ENCODE data around the gene ANKRD44.

Gene ANKRD44

DNA sequence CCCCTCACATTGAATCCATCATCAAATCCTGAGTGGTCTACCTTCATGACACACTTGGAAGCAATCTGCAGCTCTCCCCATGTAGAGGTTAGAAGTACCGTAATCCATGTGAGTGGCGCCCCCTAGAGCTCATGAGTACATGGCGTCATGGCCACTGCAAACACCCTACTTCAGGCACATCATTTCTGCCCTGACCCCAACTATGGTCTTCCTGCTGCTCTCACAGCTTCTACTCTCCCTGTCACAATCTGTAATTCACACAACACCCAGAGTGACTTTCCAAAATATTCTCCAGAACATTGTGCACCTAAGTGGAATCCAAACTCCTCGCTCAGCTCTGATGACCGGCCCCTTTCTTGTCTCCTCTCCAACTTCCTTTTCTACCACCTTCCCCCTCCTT lies 141.9 kb downstream of the ANKRD44 start:
- DNase-seq = no peak

DNA sequence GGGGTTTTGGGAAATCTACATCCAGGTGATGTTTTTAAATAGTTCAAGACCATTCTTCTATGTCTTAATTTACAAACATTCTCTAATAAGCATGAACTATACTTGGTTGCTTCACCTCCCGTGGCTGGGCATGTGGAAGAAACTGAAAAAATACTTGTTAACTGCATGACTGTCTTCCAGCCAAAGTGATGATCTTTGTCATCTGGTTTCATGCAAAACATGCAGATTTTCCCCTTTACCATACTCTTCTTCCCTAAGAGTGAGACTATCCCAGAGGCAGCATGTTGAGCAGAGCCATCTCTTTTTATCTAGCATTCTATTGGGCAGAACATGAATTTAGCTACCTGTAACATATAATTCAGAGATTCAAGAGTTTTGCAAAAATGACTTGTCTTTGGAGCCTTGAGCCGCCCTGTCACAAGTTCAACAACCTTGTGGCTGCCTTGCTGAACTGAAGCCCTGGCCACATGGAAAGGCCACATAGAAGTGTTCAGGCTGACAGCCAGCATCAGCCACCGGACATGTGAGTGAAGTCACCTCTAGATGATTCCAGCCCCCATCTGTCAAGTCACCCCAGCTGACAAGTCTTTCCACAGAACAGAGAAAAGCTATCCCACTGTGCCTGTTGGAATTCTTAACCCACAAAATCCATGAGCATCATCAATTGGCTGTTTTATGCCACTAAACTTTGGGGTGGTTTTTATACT lies 142.8 kb downstream of the ANKRD44 start:
- no peak for DNase-seq

DNA sequence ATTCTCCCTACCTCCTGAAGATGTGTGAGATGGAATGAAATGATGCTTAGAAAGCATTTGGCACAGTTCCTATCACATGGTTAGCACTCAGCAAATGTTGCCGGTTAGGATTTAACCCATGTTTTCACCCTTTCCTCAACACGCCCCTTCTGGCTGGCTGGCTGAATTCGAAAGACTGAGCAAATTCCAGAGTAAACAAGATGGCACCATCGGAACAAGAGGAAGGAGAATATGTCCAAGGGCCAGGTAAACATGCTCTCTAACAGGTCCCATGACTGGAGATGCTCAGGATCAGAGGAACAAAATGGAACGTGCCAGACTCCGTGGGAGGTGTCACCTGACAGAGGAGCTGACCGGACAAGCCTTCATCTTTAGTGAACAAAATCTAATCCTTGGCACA lies 145.6 kb downstream of the ANKRD44 start:
- DNase-seq = no peak

DNA sequence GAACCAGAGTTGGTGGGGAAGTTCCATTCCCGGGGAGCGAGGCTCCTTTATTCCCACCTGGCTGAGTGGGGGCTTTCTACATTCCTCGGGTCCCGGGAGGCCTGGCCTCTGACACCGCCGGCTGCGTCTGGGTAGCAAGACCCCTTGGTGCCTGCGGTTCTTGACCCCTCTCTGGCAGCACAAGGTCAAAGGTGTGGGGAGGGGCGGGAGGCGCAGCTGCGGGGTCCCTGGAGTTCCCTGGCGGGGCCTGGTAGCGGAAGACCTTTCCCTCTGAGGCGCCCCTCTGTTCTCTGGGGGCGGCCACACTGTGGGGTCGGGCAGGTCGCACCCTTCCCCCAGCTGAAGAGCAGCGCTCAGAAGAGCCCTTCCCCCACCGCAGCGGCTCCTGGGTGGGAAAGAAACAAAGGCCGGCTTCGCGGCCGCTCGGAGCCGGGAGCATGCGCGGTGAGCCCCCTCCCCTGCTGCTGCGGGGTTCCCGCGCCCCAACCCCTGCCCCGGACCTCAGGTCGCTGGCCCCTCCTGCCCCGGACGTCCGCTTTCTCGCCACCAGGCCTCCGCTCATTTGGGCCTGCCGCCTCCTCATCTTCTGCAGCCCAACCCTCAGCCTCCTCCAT lies 146.3 kb downstream of the ANKRD44 start:
- DNase-seq = no peak

DNA sequence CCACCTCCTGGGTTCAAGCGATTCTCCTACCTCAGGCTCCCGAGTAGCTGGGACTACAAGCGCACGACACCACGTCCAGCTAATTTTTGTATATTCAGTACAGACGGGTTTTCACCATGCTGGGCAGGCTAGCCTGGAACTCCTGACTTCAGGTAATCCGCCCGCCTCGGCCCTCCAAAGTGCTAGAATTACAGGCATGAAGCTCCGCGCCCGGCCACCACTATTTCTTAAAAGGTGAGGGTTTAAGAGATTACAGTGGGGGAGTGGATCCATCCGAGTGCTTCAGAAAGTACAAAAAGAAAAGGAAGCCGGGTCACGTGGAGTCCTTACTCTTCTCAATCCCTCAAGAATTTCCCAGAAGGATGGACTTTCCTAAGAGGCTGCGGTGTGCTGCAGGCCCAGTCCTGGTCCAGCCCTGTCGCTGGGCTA lies 146.9 kb downstream of the ANKRD44 start:
- no peak for DNase-seq

DNA sequence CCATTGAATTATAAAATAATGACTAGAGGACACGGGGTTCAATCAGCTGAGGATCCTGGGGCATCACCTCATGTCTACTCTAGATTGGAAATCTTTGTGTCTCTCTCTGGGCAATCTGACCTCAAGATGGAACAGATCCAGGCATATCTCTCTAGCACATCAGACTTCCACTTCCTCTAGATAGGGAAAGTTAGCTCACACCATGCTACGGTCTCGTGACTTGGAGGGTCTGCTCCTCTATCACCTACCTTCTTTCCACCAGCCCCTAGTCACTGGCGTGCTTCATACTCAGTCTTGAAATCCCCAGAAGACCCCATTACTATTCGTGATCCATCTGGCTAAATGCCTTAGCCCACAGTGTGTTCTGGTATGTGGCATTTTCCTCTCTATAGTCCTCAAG lies 148.8 kb downstream of the ANKRD44 start:
- no peak for DNase-seq

DNA sequence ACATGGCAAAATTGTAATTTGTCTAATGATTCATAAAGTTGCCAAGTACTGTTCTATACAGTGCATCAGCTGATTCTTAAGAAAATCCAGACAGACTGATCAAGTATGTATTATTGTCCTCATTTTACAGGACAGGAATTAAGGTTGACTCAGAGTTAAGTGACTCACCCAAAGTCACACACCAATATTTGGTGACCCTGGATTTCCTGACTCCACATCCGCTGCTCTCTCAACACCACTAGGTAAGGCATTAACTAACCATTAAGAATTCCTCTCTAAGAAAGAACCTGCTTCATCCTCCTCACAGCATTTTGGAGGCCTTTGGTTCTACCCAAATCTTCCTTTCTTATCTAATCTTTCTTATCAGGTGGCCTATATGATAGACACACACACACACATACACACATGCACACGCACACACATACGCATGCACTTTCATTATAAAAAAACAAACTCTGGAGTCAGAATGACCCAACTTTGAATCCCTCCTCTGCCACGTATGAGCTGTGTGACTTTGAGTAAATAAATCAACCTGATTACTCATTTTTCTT lies 150.8 kb downstream of the ANKRD44 start:
- no peak for DNase-seq

DNA sequence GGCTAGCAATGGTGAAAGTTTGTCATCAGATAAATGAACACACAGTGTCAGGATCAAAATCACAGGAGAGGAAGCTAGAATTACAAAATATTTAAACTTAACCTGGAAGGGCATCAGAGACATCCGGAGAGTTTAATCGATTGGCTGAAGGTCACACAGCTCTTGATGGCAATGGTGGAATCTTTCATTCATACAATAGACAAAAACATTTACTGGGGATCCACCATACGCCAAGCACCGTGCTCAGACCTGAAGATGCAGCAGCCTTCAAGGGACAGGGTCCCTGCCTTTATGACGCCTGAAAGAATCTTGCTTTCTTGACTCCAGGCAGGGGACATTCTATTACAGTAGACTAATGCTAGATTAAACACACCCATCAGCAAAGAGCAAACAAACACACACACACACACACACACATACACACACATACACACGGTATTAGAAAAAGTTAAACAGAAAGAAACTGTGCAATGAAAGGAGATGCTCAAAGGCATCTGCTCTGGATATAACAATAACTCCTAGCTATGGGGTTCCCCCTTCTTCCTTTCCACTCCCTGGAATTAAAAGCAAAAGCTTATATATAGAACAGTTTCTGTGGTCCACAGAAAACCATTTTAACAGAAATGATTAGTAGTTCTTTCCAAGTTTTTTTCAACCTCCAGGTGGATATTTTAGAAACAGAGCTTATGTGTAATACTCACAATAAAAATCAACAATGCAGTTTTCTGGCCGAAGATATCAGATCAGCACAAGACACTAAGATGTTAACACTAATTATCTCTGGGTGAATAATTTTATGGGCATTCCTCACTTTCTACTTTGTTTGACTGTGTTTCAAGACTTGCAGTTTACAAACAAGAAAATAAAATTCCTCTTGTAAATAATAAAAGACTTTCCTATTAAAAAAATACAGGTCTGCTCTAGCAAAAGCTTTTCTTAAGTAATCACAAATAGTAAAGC lies 151.7 kb downstream of the ANKRD44 start:
- no peak for DNase-seq

DNA sequence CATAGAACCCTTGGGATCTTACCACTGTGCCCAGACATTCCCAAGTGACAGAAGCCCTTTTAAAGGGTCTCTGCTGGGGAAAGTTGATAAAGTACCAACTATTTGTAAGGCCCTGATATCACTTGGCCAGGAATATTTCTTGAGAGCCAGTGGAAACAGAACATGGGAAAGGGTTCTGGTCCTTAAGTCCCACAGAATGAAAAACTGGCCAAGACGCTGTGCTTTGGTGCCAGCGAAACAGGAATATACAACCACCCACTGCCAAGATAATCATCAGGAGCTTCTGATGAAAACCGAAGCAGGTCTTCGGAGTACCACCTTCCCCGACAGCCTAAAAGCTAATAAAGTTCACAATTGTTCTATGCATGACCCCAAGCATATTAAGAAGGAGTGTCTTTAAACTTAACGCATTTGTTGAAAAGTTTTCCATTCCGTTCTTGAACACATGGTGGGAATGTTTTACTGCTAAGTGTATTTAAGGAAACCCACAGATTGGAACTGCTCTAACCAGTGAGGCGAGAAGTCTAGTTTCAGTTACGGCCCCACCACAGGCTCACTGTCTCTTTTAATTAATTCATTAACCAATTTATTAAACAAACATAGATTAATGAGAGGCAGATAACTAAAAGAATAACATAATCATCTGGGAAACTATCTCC lies 152.6 kb downstream of the ANKRD44 start:
- DNase-seq = no peak

DNA sequence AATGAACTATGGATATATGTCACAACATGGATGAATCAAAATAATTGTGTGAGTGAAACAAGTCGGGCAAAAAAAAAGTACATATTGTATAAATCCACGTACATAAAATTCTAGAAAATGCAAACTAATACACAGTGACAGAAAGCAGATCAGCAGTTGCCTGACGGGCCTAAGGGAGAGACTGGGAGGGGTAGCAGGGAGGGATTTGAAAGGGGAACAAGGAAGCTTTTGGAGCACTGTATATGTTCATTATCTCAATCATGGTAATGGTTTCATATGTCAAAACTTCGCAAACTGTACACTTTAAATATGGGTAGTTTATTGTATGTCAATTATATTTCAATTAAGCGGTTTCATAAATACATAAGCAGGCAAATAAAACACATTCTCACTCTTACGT lies 153.8 kb downstream of the ANKRD44 start:
- no peak for DNase-seq

DNA sequence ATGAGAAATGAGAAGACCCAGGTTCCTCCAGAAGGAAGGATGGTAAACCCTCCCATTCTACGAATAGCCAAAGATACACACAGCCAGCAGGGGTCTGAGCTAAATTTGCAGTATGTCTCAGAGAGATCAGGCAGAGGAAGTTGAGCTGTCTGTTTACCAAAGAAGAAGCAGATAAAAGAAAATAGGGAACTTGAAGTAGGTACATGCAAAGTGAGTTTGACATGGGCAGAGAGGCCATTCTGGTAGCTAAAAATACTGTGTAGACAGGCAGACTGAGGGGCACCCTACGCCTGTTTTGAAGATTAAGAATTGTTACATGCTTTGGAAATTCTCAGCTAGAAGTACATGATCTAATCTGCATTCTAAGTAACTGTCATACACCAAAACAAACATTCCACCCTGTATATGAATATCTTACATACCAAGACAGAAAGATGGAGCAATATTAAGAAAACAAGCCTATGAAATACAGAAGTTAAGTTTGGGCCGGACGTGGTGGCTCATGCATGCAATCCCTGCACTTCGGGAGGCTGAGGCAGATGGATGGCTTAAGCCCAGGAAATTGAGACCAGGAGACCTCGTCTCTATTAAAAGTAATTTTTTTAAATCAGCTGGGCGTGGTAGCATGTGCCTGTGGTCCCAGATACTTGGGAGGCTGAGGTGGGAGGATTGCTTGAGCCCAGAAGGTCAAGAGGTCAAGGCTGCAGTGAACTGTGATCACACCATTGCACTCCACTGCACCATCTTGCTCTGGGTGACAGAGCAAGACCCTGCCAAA lies 157.9 kb downstream of the ANKRD44 start:
- DNase-seq = no peak

DNA sequence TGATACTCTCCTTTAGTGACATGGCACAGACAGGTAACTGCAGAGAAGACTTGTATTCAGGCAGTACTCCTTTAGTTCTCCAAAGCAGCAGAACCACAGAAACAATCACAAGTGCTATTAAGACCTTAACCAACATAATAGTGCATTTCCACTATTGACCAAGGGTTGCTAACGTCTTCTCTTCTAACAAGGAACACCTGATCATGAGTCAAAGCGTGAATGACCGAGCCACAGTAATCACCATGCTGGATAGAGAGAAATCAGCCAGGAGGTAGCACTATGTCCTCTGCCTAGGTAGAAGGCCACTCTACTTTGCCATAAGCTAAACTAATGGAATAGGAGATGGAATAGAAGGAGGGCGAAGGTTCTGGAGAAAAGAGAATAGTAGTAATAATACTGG lies 161.0 kb downstream of the ANKRD44 start:
- no peak for DNase-seq

DNA sequence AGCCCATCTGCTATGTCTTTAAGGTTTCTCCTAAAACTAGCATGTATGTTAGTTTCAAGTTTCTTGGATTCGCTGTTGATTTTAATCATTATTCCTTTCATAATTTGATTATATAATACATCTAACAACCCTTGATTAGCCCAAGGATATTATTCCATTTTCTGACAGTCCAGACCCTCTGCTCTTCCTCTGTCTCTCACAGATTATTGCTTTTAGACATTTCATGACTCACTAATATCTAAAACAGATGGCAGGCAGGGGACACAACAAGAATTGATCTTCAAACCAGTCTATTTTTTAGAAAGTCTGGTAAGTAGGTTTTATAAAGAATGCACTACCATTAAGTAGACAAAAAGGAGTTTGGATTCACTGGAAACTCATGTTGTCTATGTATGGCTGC lies 162.2 kb downstream of the ANKRD44 start:
- no peak for DNase-seq

DNA sequence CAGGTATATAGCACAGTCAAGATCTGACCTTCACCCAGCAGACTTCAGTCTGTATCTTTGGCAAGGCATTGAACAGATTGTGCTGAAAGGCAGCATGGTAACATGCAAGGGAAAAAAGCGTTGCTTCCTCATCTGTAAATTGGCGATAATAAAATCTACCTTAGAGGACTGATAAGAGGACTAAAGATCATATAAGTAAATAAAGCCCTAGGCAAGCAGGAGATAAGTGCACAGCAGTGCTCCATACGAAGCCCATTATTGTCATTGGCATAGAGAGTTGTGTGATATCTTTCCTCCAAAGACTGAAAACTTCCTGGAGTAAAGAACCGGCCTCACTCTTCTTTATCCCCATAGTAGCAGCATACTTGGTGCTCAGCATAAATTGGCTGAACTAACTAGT lies 162.6 kb downstream of the ANKRD44 start:
- DNase-seq = no peak

DNA sequence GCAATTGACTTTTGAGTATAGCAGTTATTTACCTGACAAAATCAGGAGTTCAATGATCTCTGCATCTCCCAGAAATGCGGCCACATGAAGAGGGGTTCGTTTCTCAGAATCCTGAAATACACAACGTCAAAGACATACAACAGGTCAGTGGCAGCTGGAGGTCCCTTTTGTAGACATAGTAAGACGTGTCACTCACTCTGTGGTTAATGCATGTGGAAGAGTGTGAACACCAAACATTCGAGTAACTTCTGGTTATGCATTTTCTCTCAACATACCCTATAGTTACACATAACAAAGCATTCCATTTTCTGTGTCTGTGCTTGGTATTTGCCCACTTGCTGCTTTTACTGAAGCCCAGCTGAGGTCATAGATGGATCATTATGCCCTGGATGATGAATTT lies 163.6 kb downstream of the ANKRD44 start:
- DNase-seq = no peak

DNA sequence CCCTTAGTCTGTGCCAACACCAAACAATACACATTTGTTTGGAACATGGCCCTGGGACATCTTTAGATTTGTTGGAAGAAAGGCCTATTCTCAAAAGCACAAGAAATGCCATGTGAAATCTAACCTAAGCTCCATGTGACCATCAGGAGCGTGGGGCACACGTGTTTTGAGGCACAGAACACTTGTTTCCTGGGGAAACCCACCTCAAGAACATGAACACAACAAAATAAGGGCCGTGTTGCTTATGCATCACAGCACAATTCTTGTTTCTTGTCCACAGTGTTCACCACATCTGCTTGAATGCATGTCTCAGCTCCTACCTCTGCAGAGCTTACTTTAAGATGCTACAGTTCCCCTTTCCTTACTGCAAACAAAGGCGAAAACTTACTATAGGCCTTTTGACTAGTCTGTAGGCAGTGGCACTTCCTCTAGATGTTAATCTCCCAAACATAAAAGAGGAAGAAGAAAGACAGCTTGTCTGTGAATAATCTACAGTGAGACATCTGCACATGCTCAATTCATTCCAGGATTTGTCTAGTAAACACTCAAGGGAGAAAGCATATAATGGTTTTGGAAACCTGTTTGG lies 165.0 kb downstream of the ANKRD44 start:
- no peak for DNase-seq

DNA sequence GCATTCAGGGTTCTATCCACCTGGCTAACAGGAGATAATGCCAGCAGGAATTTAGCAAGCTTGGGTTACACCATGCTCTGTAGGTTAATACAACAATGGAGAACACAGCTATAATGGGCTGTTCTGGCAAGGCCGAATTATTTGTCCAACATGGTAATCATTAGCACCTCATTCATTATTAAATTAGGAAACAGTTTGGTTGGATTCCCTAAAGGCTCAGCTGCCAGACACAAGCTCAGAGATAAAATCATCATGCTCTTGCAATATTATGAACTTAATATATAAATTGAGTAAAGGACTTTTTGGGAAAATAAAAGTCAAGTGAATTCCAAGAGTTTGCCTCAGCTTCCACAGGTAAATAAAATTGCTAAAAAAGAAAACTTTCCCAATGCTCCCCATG lies 166.4 kb downstream of the ANKRD44 start:
- DNase-seq = no peak

DNA sequence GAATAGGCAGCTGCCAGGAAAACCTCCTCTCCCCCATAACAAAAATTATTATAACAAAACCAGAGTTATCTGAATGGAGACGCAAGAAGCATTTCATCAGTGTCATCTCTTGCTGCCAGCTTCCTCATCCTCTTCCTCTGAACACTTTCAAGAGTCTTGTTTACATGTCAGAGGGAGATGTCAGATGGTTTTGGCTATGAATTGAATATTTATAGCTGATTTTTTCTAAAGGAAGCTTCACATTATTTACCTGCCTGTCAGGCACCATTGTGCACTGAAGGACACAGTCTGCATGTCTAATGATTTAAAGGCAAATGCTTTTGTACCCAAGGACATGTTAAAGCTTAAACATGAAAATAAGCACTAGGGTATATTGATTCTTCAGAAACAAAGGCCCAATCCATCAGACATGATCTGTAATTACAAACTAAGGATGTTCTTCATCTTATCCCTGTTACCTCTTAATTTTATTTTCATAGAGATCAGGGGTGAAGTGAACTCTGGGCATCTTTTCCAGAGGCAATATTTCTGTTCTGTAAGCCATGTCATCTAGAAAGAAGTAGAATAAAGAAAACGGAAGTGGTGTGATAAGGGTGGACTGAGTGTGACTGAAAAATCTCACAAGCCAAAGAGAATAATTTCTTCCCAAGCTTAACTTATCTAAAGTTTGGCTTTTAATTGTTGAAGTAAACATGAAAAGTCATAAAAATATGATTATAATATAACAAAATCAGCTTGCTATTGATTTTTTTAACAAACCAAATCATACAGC lies 168.7 kb downstream of the ANKRD44 start:
- DNase-seq = no peak

DNA sequence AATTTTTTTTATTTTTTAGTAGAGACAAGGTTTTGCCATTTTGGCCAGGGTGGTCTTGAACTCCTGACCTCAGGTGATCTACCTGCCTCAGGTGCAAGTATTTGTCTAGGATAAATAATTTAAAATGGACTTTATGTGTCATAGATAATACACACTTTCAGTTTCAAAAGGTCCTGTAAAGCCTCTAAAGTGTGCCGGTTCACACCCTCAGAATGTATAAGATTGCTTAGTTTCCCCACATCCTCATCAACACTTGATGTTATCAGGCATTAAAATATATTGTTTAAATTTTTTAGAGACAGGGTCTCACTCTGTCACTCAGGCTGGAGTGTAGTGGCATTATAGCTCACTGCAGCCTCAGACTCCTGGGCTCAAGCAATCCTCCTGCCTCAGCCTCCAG lies 170.5 kb downstream of the ANKRD44 start:
- DNase-seq = no peak

DNA sequence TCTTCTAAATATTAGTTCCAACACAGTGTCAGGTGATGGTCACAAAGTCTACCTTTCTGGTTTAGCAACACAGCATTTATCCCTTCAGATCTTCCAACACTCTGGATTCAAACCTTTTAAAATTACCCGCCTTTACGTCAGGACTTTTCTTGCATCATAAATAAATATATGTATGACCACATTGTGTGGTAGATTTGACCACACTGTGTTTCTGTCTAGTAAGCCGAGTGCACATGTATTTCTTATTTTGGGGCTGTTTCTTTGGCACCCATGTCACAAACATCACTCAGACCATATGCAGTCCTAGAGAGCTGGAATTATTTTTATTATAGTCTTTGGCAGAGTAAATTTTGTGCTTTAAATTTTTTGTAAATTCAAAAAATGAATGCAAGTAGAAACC lies 172.1 kb downstream of the ANKRD44 start:
- DNase-seq = no peak
